Activated B cell treated with CpG ODN at 0.5 μM for 24 hours (primary cell): ENCODE measurements around the gene ABCD2. TPM values are rescaled to one million over a fixed set of nuclear protein-coding genes. Genes with fewer than 3 reads are reported as not detected.

ENCODE experiments used
- ATAC-seq: fragments of 200-7000 bp; cut with Tn5 transposase; one replicate; pipeline ENCODE4 v1.10.0; 2021; ENCODE audit warnings: low read depth, mild to moderate bottlenecking, moderate library complexity
- CTCF ChIA-PET: fragments of 350-600 bp; sonication (Branson Sonifier 250); formaldehyde crosslinking; loops from one replicate; lab custom pipeline; 2021; ENCODE audit warnings: antibody characterized with exemption; lab: Charles Lee
- POLR2A ChIA-PET: fragments of 350-600 bp; sonication (Branson Sonifier 250); formaldehyde crosslinking; loops from one replicate; lab custom pipeline; 2021; ENCODE audit warnings: antibody characterized with exemption; lab: Charles Lee
- DNase-seq: peaks from one replicate; pipeline ENCODE4 v3.0.0; 2022
- H3K27ac Mint-ChIP-seq: one replicate; pipeline ENCODE4 v1.8.0; 2020; ENCODE audit warnings: mixed read lengths
- H3K27me3 Mint-ChIP-seq: one replicate; pipeline ENCODE4 v1.8.0; 2021; ENCODE audit warnings: mixed read lengths
- H3K36me3 Mint-ChIP-seq: one replicate; pipeline ENCODE4 v1.8.0; 2021; ENCODE audit warnings: low read depth, mixed read lengths
- H3K4me1 Mint-ChIP-seq: one replicate; pipeline ENCODE4 v1.8.0; 2021; ENCODE audit warnings: mixed read lengths
- H3K4me3 Mint-ChIP-seq: one replicate; pipeline ENCODE4 v1.8.0; 2020; ENCODE audit warnings: mild to moderate bottlenecking, mixed read lengths
- H3K9me3 Mint-ChIP-seq: one replicate; pipeline ENCODE4 v1.8.0; 2020; ENCODE audit warnings: mixed read lengths
- CTCF ChIP-seq: fragments of 200-600 bp; IDR thresholded peaks from one replicate; pipeline ENCODE4 v1.8.0; 2022; ENCODE audit warnings: antibody characterized with exemption, mild to moderate bottlenecking
- intact Hi-C: fragments of 100-400 bp; cut with micrococcal nuclease; formaldehyde crosslinking; loops from one replicate; pipeline ENCODE4 v1.15.1; 2024
- total RNA-seq: library from RNA; stranded (reverse); gene quantifications from 2 replicates; pipeline ENCODE4 v1.2.3, GENCODE V29; 2022

ABCD2 gene
- total RNA-seq, 1 donor from 2014 or later: 1.8 TPM

GRCh38 chr12:39581592-39581991, 38.0 kb downstream of the ABCD2 start:
- DNase-seq: no peak
- Mint-ChIP-seq H3K4me3 (no peak overlapping the region), H3K27ac (no peak overlapping the region), H3K9me3 (no peaks in the 10 kb centered on the region), H3K36me3 (peaks cover 4% of the 10 kb centered on the region), H3K4me1 (no peaks in the 10 kb centered on the region), H3K27me3 (no peaks in the 10 kb centered on the region)
- intact Hi-C loops: no loop called here
- no peak for TF ChIP-seq CTCF
- CTCF ChIA-PET: no interaction called here
- POLR2A ChIA-PET: no interaction called here
- ATAC-seq: no peak

- intact Hi-C loops: no loop called here
- Mint-ChIP-seq H3K27ac (no peak overlapping the region), H3K4me1 (no peaks in the 10 kb centered on the region), H3K36me3 (peaks cover 5% of the 10 kb centered on the region), H3K9me3 (no peaks in the 10 kb centered on the region), H3K4me3 (no peak overlapping the region), H3K27me3 (no peaks in the 10 kb centered on the region)
- DNase-seq (no peak), ATAC-seq (no peak)
- ChIA-PET CTCF (no interaction called here), POLR2A (no interaction called here)
- TF ChIP-seq CTCF: no peak
Observed at GRCh38 chr12:39575498-39575875, 44.1 kb downstream of the ABCD2 start.

GRCh38 chr12:39574785-39575497, 44.7 kb downstream of the ABCD2 start:
- peaks cover 7% of the 10 kb centered on the region for H3K36me3 Mint-ChIP-seq
- no peak for DNase-seq

GRCh38 chr12:39574378-39574777, 45.2 kb downstream of the ABCD2 start:
- ATAC-seq: no peak
- POLR2A ChIA-PET: no interaction called here
- Mint-ChIP-seq H3K36me3 (peaks cover 11% of the 10 kb centered on the region), H3K27ac (no peak overlapping the region), H3K27me3 (no peaks in the 10 kb centered on the region), H3K4me3 (no peak overlapping the region), H3K4me1 (no peaks in the 10 kb centered on the region), H3K9me3 (no peaks in the 10 kb centered on the region)
- DNase-seq: no peak
- CTCF ChIA-PET: no interaction called here
- intact Hi-C loops: no loop called here
- no peak for TF ChIP-seq CTCF

More at GRCh38 chr12:39574785-39575497, 44.7 kb downstream of the ABCD2 start:
- POLR2A ChIA-PET: no interaction called here
- Mint-ChIP-seq H3K4me1 (no peaks in the 10 kb centered on the region), H3K27me3 (no peaks in the 10 kb centered on the region), H3K4me3 (no peak overlapping the region), H3K9me3 (no peaks in the 10 kb centered on the region), H3K27ac (no peak overlapping the region)
- no peak for ATAC-seq
- intact Hi-C loops: no loop called here
- TF ChIP-seq CTCF: no peak
- CTCF ChIA-PET: no interaction called here

GRCh38 chr12:39573971-39574370, 45.6 kb downstream of the ABCD2 start:
- no peaks in the 10 kb centered on the region for H3K27me3 Mint-ChIP-seq
- no peaks in the 10 kb centered on the region for H3K9me3 Mint-ChIP-seq
- intact Hi-C loops: no loop called here
- CTCF ChIA-PET: no interaction called here
- H3K4me1 Mint-ChIP-seq: no peaks in the 10 kb centered on the region
- no peak for DNase-seq
- H3K36me3 Mint-ChIP-seq: peaks cover 11% of the 10 kb centered on the region
- TF ChIP-seq CTCF: no peak
- ATAC-seq: no peak
- no peak overlapping the region for H3K27ac Mint-ChIP-seq
- no peak overlapping the region for H3K4me3 Mint-ChIP-seq
- POLR2A ChIA-PET: no interaction called here
